Vagina (tissue), 2 donors: Measurements from ENCODE around the gene DCC. TPM values are rescaled to one million over a fixed set of nuclear protein-coding genes. Genes with fewer than 3 reads are reported as not detected.

Experiments used
- DNase-seq, 2 donors: peaks; one replicate each; pipeline ENCODE4 v3.0.0-alpha.2; 2017; ENCODE audit errors: extremely low spot score in 2 of 2
- H3K27ac ChIP-seq: fragments of 200-600 bp; sonication (generic); one replicate; pipeline ENCODE4 v1.5.1; 2019
- H3K27me3 ChIP-seq: fragments of 200-600 bp; sonication (generic); one replicate; pipeline ENCODE4 v1.5.1; 2019
- H3K36me3 ChIP-seq, 2 donors: fragments of 200-600 bp; sonication (generic); one replicate each; pipeline ENCODE4 v1.5.1; 2017 to 2019
- H3K4me1 ChIP-seq: fragments of 200-600 bp; sonication (generic); one replicate; pipeline ENCODE4 v1.5.1; 2019
- H3K4me3 ChIP-seq, 2 donors: fragments of 200-600 bp; sonication (generic); 1 replicate in 1 of 2; 2 replicates in 1 of 2; pipeline ENCODE4 v1.5.1; 2016 to 2019
- H3K9me3 ChIP-seq: fragments of 200-600 bp; sonication (generic); one replicate; pipeline ENCODE4 v1.5.1; 2019
- POLR2A ChIP-seq, 2 donors: fragments of 450-650 bp; IDR thresholded peaks; one replicate each; pipeline ENCODE4 v1.6.1; 2017; ENCODE audit warnings: antibody characterized with exemption in 2 of 2, mild to moderate bottlenecking in 2 of 2, moderate library complexity in 2 of 2
- POLR2AphosphoS5 ChIP-seq, 2 donors: sonication (generic); formaldehyde crosslinking; IDR thresholded peaks; one replicate each; pipeline ENCODE4 v1.9.0; 2017; ENCODE audit warnings: antibody characterized with exemption in 2 of 2, mild to moderate bottlenecking in 2 of 2, low read depth in 1 of 2; ENCODE audit not compliant: insufficient read depth in 1 of 2
- intact Hi-C: fragments of 100-400 bp; cut with DNase I; formaldehyde crosslinking; loops from one replicate; pipeline ENCODE4 v1.15.1; 2023
- total RNA-seq: library from RNA; depleted of rRNA; stranded (reverse); fragments of >200 nt; gene quantifications from one replicate; pipeline ENCODE4 v1.2.3, GENCODE V29; 2016
- TF ChIP-seq, protein P1 (sequence below), 3 experiments: fragments of 450-650 bp in 2 of 3; fragments of 200-600 bp in 1 of 3; sonication (generic) in 1 of 3; IDR thresholded peaks; one replicate each; pipeline ENCODE4 v1.5.1; 2017 to 2019; ENCODE audit warnings: antibody characterized with exemption in 3 of 3, mild to moderate bottlenecking in 2 of 3, moderate library complexity in 2 of 3

Gene DCC
- total RNA-seq, 1 donor from 2014 or later = not detected

DNA sequence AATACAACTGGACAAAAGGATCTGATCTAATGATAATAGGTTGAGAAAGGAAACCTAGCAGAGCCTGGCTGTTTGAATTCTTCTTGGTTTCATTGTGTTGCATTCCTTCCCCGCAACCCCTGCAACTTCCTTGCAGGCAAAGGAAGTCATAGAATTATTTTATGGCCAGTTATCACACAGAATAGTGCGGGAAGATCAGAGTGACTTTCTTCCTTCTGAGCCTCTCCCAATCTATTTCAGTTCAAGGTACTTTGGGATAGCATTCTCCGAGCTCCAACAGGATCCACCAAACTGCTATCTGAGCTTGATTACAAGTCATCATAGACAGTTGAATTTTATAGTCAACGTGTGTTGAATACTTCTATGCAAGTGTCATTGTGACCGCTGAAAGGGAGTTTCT, 441.1 kb downstream of the DCC start:
- no peaks in the 10 kb centered on the region for H3K27me3 ChIP-seq
- H3K4me3 ChIP-seq = no peak overlapping the region
- intact Hi-C loops = no loop called here
- H3K9me3 ChIP-seq = no peaks in the 10 kb centered on the region
- no peak for DNase-seq
- TF ChIP-seq POLR2A (IDR thresholded peaks at IDR 0.05) (no peak), POLR2AphosphoS5 (IDR thresholded peaks at IDR 0.05; ENCODE audit: insufficient read depth in 1 of 2, low read depth in 1 of 2) (no peak)
- TF ChIP-seq, protein P1, sequence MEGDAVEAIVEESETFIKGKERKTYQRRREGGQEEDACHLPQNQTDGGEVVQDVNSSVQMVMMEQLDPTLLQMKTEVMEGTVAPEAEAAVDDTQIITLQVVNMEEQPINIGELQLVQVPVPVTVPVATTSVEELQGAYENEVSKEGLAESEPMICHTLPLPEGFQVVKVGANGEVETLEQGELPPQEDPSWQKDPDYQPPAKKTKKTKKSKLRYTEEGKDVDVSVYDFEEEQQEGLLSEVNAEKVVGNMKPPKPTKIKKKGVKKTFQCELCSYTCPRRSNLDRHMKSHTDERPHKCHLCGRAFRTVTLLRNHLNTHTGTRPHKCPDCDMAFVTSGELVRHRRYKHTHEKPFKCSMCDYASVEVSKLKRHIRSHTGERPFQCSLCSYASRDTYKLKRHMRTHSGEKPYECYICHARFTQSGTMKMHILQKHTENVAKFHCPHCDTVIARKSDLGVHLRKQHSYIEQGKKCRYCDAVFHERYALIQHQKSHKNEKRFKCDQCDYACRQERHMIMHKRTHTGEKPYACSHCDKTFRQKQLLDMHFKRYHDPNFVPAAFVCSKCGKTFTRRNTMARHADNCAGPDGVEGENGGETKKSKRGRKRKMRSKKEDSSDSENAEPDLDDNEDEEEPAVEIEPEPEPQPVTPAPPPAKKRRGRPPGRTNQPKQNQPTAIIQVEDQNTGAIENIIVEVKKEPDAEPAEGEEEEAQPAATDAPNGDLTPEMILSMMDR (IDR thresholded peaks at IDR 0.05) = no peak
- no peaks in the 10 kb centered on the region for H3K4me1 ChIP-seq
- no peaks in the 10 kb centered on the region for H3K36me3 ChIP-seq
- no peak overlapping the region for H3K27ac ChIP-seq

DNA sequence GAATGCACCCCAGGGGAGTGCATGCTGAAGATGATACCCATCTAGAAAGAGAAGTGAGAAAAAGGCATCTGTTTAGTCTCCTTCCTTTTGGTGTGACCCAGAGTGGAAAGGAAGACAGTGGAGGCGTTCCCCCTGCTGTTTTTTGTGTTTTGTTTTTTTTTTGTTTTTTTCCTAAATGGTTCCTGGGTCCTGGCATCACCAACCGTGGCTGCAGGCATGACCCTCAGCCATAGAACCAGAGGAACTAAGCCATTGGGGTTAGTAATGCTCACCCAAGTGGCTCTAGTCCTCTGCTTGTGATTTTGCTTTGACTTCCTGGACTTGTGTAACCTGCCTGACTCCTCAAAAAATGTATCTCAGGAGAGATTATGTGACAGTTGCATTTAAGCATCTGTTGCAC, 451.3 kb downstream of the DCC start:
- intact Hi-C loops = no loop called here

DNA sequence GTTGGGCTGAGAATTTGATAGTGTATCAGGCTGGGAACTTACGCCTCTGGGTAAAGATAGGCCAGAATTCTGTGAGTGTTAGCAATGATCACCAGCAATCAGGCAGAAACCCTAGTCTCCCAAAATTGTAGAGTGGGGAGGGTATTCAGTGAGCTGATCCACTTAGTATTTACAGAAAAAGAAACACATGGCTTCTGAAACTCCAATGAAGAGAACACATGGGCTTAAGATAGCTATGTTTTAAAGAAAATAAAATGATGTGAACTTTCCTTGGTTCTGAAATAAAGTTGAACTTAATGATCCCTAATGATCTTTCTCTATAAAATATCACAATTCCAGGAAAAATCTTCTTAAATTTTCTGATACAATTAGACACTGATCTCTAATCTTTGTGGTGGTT, 472.8 kb downstream of the DCC start:
- H3K27me3 ChIP-seq = no peaks in the 10 kb centered on the region
- TF ChIP-seq, protein P1 (IDR thresholded peaks at IDR 0.05) = no peak
- TF ChIP-seq POLR2AphosphoS5 (IDR thresholded peaks at IDR 0.05; ENCODE audit: insufficient read depth in 1 of 2, low read depth in 1 of 2) = no peak
- TF ChIP-seq POLR2A (IDR thresholded peaks at IDR 0.05) = no peak
- H3K4me1 ChIP-seq = no peaks in the 10 kb centered on the region
- no peak for DNase-seq
- no peaks in the 10 kb centered on the region for H3K9me3 ChIP-seq
- intact Hi-C loops = no loop called here
- no peak overlapping the region for H3K4me3 ChIP-seq
- no peaks in the 10 kb centered on the region for H3K36me3 ChIP-seq
- no peak overlapping the region for H3K27ac ChIP-seq

More for the DNA sequence above, 451.3 kb downstream of the DCC start:
- no peak for TF ChIP-seq POLR2AphosphoS5 (IDR thresholded peaks at IDR 0.05; ENCODE audit: insufficient read depth in 1 of 2, low read depth in 1 of 2)
- no peak for TF ChIP-seq POLR2A (IDR thresholded peaks at IDR 0.05)
- TF ChIP-seq, protein P1 (IDR thresholded peaks at IDR 0.05) = no peak
- Histone ChIP-seq H3K4me3 (no peak overlapping the region), H3K4me1 (no peaks in the 10 kb centered on the region), H3K36me3 (no peaks in the 10 kb centered on the region), H3K27me3 (no peaks in the 10 kb centered on the region), H3K9me3 (peaks cover 8% of the 10 kb centered on the region), H3K27ac (no peak overlapping the region)
- no peak for DNase-seq

DNA sequence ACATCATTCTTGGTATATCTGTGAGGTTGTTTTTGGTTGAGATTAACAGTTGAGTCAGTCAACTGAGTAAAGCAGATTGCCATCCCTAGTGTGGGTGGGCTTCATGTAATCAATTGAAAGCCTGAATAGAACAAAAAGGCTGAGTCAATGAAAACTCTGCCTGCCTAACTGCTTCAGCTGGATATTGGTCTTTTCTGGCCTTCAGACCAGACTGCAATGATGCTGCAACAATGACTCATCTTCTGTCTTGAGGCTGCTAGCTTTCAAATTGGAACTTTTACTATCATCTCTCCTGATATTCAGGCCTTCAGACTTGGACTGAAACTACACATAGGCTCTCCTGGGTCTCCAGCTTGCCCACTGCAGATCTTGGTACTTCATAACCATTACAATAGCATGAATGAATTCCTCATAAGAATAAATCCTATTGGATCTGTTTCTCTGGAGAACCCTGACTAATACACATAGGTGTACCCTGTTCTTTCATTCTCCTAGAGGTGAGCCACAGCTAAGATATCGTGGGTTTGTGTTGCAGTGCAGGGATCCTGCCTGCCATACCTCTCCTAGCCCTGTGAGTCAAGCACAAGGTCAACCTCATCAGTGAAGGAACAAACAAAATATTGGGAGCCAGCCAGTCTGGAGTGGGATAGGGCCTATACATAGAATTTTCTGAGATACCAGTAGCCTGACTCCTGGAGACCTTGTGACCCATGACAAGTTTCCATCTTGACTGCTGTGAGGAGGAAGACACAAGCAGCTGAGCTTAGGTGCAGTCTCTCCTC, 473.8 kb downstream of the DCC start:
- Histone ChIP-seq H3K27ac (no peak overlapping the region), H3K9me3 (no peaks in the 10 kb centered on the region), H3K4me1 (no peaks in the 10 kb centered on the region), H3K4me3 (no peak overlapping the region), H3K27me3 (no peaks in the 10 kb centered on the region), H3K36me3 (no peaks in the 10 kb centered on the region)
- no peak for DNase-seq
- intact Hi-C loops = no loop called here
- TF ChIP-seq POLR2A (IDR thresholded peaks at IDR 0.05) = no peak
- TF ChIP-seq, protein P1 (IDR thresholded peaks at IDR 0.05) = no peak
- TF ChIP-seq POLR2AphosphoS5 (IDR thresholded peaks at IDR 0.05; ENCODE audit: insufficient read depth in 1 of 2, low read depth in 1 of 2) = no peak

DNA sequence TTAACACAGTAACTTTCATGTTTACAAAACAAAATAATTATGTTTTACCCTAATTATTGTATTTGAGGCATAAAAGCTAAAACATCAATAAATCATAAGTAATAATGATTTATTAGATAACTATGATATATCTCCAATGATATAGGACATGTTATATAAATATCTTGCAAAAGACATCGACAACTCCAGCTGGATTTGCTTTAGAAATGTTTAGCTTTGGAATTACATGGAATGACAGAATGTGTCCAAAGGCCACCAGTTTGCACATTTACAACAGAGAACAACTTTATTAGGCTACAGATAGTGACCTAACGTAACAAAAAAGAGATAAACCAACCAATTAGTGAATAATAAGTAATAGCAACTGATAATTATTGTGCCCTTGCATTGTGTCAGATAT, 475.7 kb downstream of the DCC start:
- TF ChIP-seq, protein P1 (IDR thresholded peaks at IDR 0.05) = no peak
- no peak for TF ChIP-seq POLR2A (IDR thresholded peaks at IDR 0.05)
- no peak for TF ChIP-seq POLR2AphosphoS5 (IDR thresholded peaks at IDR 0.05; ENCODE audit: insufficient read depth in 1 of 2, low read depth in 1 of 2)
- H3K27ac ChIP-seq = no peak overlapping the region
- H3K36me3 ChIP-seq = no peaks in the 10 kb centered on the region
- DNase-seq = no peak
- no peaks in the 10 kb centered on the region for H3K4me1 ChIP-seq
- H3K9me3 ChIP-seq = no peaks in the 10 kb centered on the region
- no peak overlapping the region for H3K4me3 ChIP-seq
- intact Hi-C loops = no loop called here
- no peaks in the 10 kb centered on the region for H3K27me3 ChIP-seq
